GM12872 (cell line): ENCODE data around the gene MPZL2.

Experiments used
- TF ChIP-seq, protein P1 (sequence below): IDR thresholded peaks from 3 replicates; pipeline ENCODE4 v1.5.1; 2011; ENCODE audit warnings: low read depth, mild to moderate bottlenecking, low read length, moderate library complexity; ENCODE audit not compliant: insufficient read depth

The MPZL2 gene

DNA sequence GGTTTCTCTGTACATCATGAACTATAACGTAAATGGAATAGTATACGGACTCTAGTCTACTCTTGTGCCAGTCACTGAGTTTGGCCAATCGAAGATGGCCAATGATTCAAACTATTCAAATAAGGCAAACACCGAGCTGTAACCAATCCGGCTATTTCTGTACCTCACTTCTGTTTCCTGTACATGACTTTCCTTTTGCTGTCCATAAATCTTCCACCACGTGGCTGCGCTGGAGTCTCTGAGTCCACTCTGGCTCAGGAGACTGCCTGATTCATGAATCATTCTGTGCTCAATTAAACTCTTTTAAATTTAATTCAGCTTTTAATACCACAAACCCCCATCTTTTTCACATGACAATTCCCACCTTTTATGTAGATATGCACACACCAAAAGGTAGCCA lies 37.8 kb downstream of the MPZL2 start:
- TF ChIP-seq, protein P1, sequence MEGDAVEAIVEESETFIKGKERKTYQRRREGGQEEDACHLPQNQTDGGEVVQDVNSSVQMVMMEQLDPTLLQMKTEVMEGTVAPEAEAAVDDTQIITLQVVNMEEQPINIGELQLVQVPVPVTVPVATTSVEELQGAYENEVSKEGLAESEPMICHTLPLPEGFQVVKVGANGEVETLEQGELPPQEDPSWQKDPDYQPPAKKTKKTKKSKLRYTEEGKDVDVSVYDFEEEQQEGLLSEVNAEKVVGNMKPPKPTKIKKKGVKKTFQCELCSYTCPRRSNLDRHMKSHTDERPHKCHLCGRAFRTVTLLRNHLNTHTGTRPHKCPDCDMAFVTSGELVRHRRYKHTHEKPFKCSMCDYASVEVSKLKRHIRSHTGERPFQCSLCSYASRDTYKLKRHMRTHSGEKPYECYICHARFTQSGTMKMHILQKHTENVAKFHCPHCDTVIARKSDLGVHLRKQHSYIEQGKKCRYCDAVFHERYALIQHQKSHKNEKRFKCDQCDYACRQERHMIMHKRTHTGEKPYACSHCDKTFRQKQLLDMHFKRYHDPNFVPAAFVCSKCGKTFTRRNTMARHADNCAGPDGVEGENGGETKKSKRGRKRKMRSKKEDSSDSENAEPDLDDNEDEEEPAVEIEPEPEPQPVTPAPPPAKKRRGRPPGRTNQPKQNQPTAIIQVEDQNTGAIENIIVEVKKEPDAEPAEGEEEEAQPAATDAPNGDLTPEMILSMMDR, result 0 out of 3 replicates have a peak, but pooled peaks have one; percentile 1

DNA sequence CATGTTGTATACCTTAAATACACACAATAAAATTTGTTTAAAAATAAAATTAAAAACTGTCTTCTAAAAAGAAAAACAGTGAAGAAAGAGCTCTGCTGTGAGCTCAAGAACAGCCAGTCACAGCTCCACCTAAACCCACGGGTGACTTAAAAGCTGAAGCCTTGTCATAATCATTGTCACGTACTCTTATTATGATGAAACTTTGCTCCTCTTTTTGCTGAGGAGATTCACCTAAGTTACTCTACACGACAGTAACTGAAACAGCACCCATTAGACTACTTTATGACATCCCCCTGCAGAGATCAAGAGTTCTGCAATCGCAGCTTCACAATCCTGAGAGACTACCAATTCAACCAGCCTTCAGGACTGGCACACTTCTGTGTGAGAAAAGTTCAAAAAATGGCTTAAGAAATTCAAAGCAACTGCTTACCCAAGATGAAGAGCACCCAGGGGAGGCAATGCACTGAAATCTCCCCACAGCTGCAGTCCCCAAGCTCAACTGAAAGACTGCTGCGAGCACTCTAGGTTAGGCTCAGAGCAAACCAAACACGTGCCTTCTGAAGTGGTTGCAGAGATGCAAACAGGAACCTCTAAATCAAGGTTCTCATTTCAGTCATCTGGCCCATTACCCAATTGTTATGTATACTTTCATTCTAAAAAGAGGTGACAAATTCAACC lies 39.4 kb downstream of the MPZL2 start, which contains the start of gene JAML:
Gene JAML, minus strand, starts transcription at position 501 of the 678 bp plus-strand sequence. CDS start 10,145 bp downstream, outside the sequence.
- TF ChIP-seq, protein P1, result no peak

DNA sequence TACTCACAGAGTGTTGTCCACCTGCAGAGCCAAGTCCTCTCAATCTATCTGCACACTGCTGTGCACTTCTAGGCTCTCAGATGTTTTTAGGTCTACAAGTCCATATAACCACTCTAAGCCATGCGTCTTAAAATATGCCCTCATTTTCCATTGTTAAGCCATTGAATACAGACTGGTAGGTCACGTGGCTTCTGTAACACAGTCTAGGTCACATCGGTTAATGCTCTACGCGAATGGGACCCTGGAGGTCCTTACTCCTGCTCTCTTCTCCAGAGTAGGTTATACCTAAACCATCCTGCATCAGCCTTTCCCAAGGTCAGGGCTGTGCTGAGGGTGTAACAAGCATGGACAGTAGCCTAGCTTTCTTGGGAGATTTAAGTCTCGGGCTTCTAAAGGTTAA lies 40.1 kb downstream of the MPZL2 start:
- TF ChIP-seq, protein P1, result no peak

DNA sequence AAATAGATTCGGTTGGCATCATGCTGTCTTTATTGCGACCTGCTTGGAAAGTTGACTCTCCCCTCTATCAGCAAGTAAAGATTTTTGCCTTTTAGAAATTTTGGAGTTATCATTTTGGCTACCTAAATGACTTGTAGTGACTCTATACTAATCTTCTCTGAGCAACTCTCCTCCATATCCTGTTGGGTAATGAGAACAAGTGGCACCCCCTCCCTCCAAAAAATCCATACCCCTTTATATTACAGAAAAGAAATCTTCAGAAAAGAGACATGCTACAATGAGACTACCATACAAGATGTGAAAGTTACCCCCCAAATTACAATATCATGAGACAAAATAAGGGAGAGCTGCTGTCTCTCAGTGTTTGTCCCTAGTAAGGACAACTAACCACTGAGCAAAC lies 40.5 kb downstream of the MPZL2 start:
- TF ChIP-seq, protein P1, result no peak

- TF ChIP-seq, protein P1, result no peak
Observed at GRCh38 chr11:118222437-118222836, 41.7 kb downstream of the MPZL2 start.

- TF ChIP-seq, protein P1, result no peak
Observed at GRCh38 chr11:118221419-118221818, 42.7 kb downstream of the MPZL2 start.

GRCh38 chr11:118219732-118220131 lies 44.4 kb downstream of the MPZL2 start:
- TF ChIP-seq, protein P1, result no peak
